Measurements from ENCODE around the gene CRB2. TPM values are rescaled to one million over a fixed set of nuclear protein-coding genes. Genes with fewer than 3 reads are reported as not detected.

Gene CRB2
- total and polyA plus RNA-seq, 3 donors from 2014 or later = 0.63 to 3.4 (median 0.68) TPM

- intact Hi-C loops (cut with DNase I; ENCODE audit: low total_unique reads) = no loop called here
- peak; percentile 81 for DNase-seq
- Histone ChIP-seq H3K27ac (no peak overlapping the region), H3K9me3 (no peaks in the 10 kb centered on the region), H3K4me1 (peaks cover 14% of the 10 kb centered on the region), H3K36me3 (ENCODE audit: low read depth, missing control alignments) (no peaks in the 10 kb centered on the region), H3K27me3 (no peaks in the 10 kb centered on the region), H3K4me3 (no peak overlapping the region)
- WGBS, 2 donors = 46 to 56% methylated on average over 10 to 20 of the region's 20 CpGs
- no peak for TF ChIP-seq POLR2A (IDR thresholded peaks at IDR 0.05)
- TF ChIP-seq CTCF (IDR thresholded peaks at IDR 0.05) = peak; percentile 75 to 83 (median 77)
Measured at GRCh38 chr9:123353984-123354591, 1.9 kb upstream of the CRB2 start.

GRCh38 chr9:123354806-123355508 lies 1.0 kb upstream of the CRB2 start:
- no peak overlapping the region for H3K4me3 ChIP-seq
- intact Hi-C loops (cut with DNase I; ENCODE audit: low total_unique reads) = no loop called here
- whole genome bisulfite sequencing, 2 donors = 37 to 60% methylated on average over 3 to 9 of the region's 9 CpGs
- TF ChIP-seq CTCF (IDR thresholded peaks at IDR 0.05) (no peak), POLR2A (IDR thresholded peaks at IDR 0.05) (no peak)
- no peaks in the 10 kb centered on the region for H3K36me3 ChIP-seq (ENCODE audit: low read depth, missing control alignments)
- H3K27me3 ChIP-seq = no peaks in the 10 kb centered on the region
- no peaks in the 10 kb centered on the region for H3K9me3 ChIP-seq
- H3K4me1 ChIP-seq = peaks cover 14% of the 10 kb centered on the region
- H3K27ac ChIP-seq = no peak overlapping the region
- no peak for DNase-seq

- Histone ChIP-seq H3K4me3 (no peak overlapping the region), H3K27ac (no peak overlapping the region), H3K36me3 (ENCODE audit: low read depth, missing control alignments) (no peaks in the 10 kb centered on the region), H3K4me1 (peaks cover 5% of the 10 kb centered on the region), H3K27me3 (no peaks in the 10 kb centered on the region), H3K9me3 (no peaks in the 10 kb centered on the region)
- intact Hi-C loops (cut with DNase I; ENCODE audit: low total_unique reads) = no loop called here
- 72 to 94% methylated on average over 11 to 19 of the region's 19 CpGs for WGBS, 2 donors
- TF ChIP-seq CTCF (IDR thresholded peaks at IDR 0.05) = no peak
- no peak for TF ChIP-seq POLR2A (IDR thresholded peaks at IDR 0.05)
- DNase-seq = no peak
Measured at GRCh38 chr9:123356851-123357742, 1.1 kb downstream of the CRB2 start.

DNA sequence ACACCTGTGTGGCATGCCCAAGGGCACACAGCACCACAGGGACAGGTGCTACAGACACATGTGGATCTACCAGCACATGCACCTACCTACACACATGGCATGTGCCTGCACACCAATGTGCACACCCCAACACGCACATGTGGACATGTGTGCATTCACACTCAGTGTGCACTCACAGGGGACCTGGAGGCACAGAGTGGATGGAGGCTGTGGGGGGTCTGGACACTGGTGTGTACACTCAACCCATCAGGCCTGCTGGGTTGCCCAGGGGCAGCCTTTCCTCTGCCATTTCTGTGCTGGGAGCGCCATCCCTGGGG lies 1.7 kb downstream of the CRB2 start:
- Histone ChIP-seq H3K27me3 (no peaks in the 10 kb centered on the region), H3K4me3 (no peak overlapping the region), H3K36me3 (ENCODE audit: low read depth, missing control alignments) (no peaks in the 10 kb centered on the region), H3K4me1 (peaks cover 5% of the 10 kb centered on the region), H3K27ac (no peak overlapping the region), H3K9me3 (no peaks in the 10 kb centered on the region)
- no peak for DNase-seq
- WGBS, 2 donors = 93% methylated on average over 2 of the region's 2 CpGs; no CpG with 5 or more reads in 1 of the 2 donors
- intact Hi-C loops (cut with DNase I; ENCODE audit: low total_unique reads) = no loop called here
- TF ChIP-seq POLR2A (IDR thresholded peaks at IDR 0.05) = no peak
- no peak for TF ChIP-seq CTCF (IDR thresholded peaks at IDR 0.05)
